NT2/D1 (cell line): ENCODE measurements around the gene SH3BP4.

Experiments
- SUZ12 ChIP-seq: IDR thresholded peaks from 2 replicates; pipeline ENCODE4 v1.6.1; 2011; ENCODE audit not compliant: insufficient read length, insufficient read depth; ENCODE audit errors: extremely low read depth
- YY1 ChIP-seq: IDR thresholded peaks from 2 replicates; pipeline ENCODE4 v1.6.1; 2011; ENCODE audit not compliant: insufficient read length, insufficient read depth
- ZNF274 ChIP-seq: IDR thresholded peaks from 2 replicates; pipeline ENCODE4 v1.6.1; 2011; ENCODE audit warnings: mild to moderate bottlenecking, low read depth, low read length

- TF ChIP-seq SUZ12 (no peak), YY1 (no peak), ZNF274 (no peak)
Measured at GRCh38 chr2:234978466-234979203, 26.8 kb downstream of the SH3BP4 start.
